GM21528 (cell line): Measurements from ENCODE around the gene JMJD1C.
A peak's percentile ranks its signal among the peaks of the same experiment; 100 is the strongest.

Source experiments
- ATAC-seq: cut with Tn5 transposase; IDR thresholded peaks from one replicate; pipeline ENCODE4 v1.9.1; 2021; ENCODE audit warnings: mild to moderate bottlenecking, moderate library complexity; ENCODE audit not compliant: unreplicated experiment, low FRiP score

JMJD1C gene

GRCh38 chr10:63150745-63151144, 315.0 kb downstream of the JMJD1C start:
- ATAC-seq, result no peak

GRCh38 chr10:63146503-63146902, 319.3 kb downstream of the JMJD1C start:
- ATAC-seq, result no peak

GRCh38 chr10:63145782-63146181, 320.0 kb downstream of the JMJD1C start:
- ATAC-seq, result no peak

GRCh38 chr10:63143987-63144386, 321.8 kb downstream of the JMJD1C start:
- no peak for ATAC-seq

- no peak for ATAC-seq
These were observed 323.6 kb downstream of the JMJD1C start for GRCh38 chr10:63142136-63142535.

GRCh38 chr10:63140077-63140476, 325.7 kb downstream of the JMJD1C start:
- no peak for ATAC-seq

- no peak for ATAC-seq
These were observed 328.5 kb downstream of the JMJD1C start for GRCh38 chr10:63137306-63137705.

GRCh38 chr10:63133821-63134557, 331.8 kb downstream of the JMJD1C start:
- no peak for ATAC-seq

- ATAC-seq, result peak; percentile 97
These were observed 332.5 kb downstream of the JMJD1C start, which contains the start of gene NRBF2 for GRCh38 chr10:63133056-63133820. NRBF2 (plus strand) TSS chr10:63133328; CDS start chr10:63133471, 143 bp downstream.

GRCh38 chr10:63132651-63133055, 333.1 kb downstream of the JMJD1C start:
- peak; percentile 2 for ATAC-seq

- ATAC-seq, result no peak
These were observed 335.9 kb downstream of the JMJD1C start for GRCh38 chr10:63129888-63130287.

GRCh38 chr10:63128443-63128842, 337.3 kb downstream of the JMJD1C start:
- ATAC-seq, result no peak

- no peak for ATAC-seq
These were observed 340.3 kb downstream of the JMJD1C start for GRCh38 chr10:63125459-63125858.

GRCh38 chr10:63123727-63124362, 341.9 kb downstream of the JMJD1C start:
- ATAC-seq, result no peak

GRCh38 chr10:63120554-63120953, 345.2 kb downstream of the JMJD1C start:
- no peak for ATAC-seq

- ATAC-seq, result no peak
These were observed 346.7 kb downstream of the JMJD1C start for GRCh38 chr10:63119041-63119440.
